GDM1 (cell line): ENCODE results near the gene GDPD3.
"Not testable (repeated sequence)": the region's sequence is repeated elsewhere in the genome, so short reads cannot be mapped to it uniquely, and the experiment has no call there.

Experiments
- DNase-seq: peaks from one replicate; lab custom pipeline; 2025; lab: John Stamatoyannopoulos, UW

The GDPD3 gene

GRCh38 chr16:30113031-30113710, at the start of gene GDPD3:
Gene GDPD3, minus strand, starts transcription at chr16:30113537. Its CDS starts 59 bp downstream, at chr16:30113478.
- no peak for DNase-seq

GRCh38 chr16:30157214-30157613, 43.9 kb upstream of the GDPD3 start:
- DNase-seq = no peak

- DNase-seq = no peak
These were observed 41.9 kb upstream of the GDPD3 start for GRCh38 chr16:30155188-30155587.

- DNase-seq = no peak
These were observed 39.2 kb upstream of the GDPD3 start for GRCh38 chr16:30152517-30152916.

- DNase-seq = no peak
These were observed 37.8 kb upstream of the GDPD3 start for GRCh38 chr16:30151091-30151490.

- no peak for DNase-seq
These were observed 36.1 kb upstream of the GDPD3 start for GRCh38 chr16:30149250-30149930.

- DNase-seq = no peak
These were observed 34.6 kb upstream of the GDPD3 start for GRCh38 chr16:30147843-30148510.

GRCh38 chr16:30145657-30146056, 32.3 kb upstream of the GDPD3 start:
- DNase-seq = no peak

- DNase-seq = no peak
These were observed 31.6 kb upstream of the GDPD3 start for GRCh38 chr16:30144917-30145316.

GRCh38 chr16:30144017-30144416, 30.7 kb upstream of the GDPD3 start:
- no peak for DNase-seq

- DNase-seq = no peak
These were observed 30.0 kb upstream of the GDPD3 start for GRCh38 chr16:30143347-30143702.

- no peak for DNase-seq
These were observed 29.5 kb upstream of the GDPD3 start for GRCh38 chr16:30142672-30143346.

- no peak for DNase-seq
These were observed 28.4 kb upstream of the GDPD3 start for GRCh38 chr16:30141750-30142149.

- DNase-seq = no peak
These were observed 26.5 kb upstream of the GDPD3 start for GRCh38 chr16:30139583-30140481.

- DNase-seq = no peak
These were observed 24.6 kb upstream of the GDPD3 start for GRCh38 chr16:30137897-30138296.

- no peak for DNase-seq
These were observed 23.8 kb upstream of the GDPD3 start for GRCh38 chr16:30136971-30137605.

GRCh38 chr16:30132591-30132990, 19.3 kb upstream of the GDPD3 start:
- DNase-seq = no peak

- DNase-seq = no peak
These were observed 18.6 kb upstream of the GDPD3 start for GRCh38 chr16:30131869-30132475.

GRCh38 chr16:30127993-30128392, 14.7 kb upstream of the GDPD3 start:
- DNase-seq = no peak

- DNase-seq = not testable (repeated sequence)
These were observed 12.4 kb upstream of the GDPD3 start for GRCh38 chr16:30125690-30126089.

GRCh38 chr16:30124985-30125379, 11.6 kb upstream of the GDPD3 start:
- no peak for DNase-seq
